ENCODE data around the gene DMWD. TPM values are rescaled to one million over a fixed set of nuclear protein-coding genes. Genes with fewer than 3 reads are reported as not detected.

The DMWD gene
- total and polyA plus RNA-seq, 2 of the 4 experiments (the other 2 are of a cell fraction), result 9.7 to 28.5 TPM

DNA sequence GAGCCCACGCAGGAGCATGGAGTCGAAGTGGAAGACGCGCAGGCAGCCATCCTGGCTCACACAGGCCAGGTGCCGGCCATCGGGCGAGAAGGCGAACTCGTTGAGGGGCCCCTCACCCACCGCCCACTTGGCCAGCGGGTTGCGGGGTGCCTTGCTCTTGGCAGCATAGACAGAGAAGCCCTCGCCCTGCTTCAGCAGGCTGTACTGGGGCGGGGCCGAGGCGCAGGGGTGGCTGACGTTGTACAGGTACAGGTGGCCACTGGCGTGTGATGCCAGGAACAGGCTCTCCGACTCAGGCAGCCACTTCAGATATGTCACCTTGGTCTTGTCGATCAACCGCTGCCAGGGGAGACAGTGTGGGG, 6.1 kb downstream of the DMWD start:
- intact Hi-C loops (cut with micrococcal nuclease), result no loop called here
- ATAC-seq (ENCODE audit: low read depth), result no peak
- WGBS, 2 experiments (ENCODE audit: extremely low coverage in 2 of 2, insufficient read length in 1 of 2), result 95% methylated on average over 14 of the region's 21 CpGs; no CpG with 5 or more reads in 1 of the 2 experiments

More for the DNA sequence above, 6.1 kb downstream of the DMWD start:
- Histone ChIP-seq H2AK5ac (ENCODE audit: low read depth, low read length) (no peak overlapping the region), H2AFZ (replicated peaks; ENCODE audit: low read length, poor library complexity) (no peak overlapping the region), H3K4me2 (ENCODE audit: low read depth, low read length) (no peak overlapping the region), H3K23ac (ENCODE audit: low read depth, low read length) (no peak overlapping the region), H4K91ac (ENCODE audit: insufficient read depth, low read depth, low read length) (no peak overlapping the region), H2BK5ac (ENCODE audit: low read depth, low read length, poor library complexity, severe bottlenecking) (no peak overlapping the region), H3K4ac (ENCODE audit: low read depth, low read length) (no peak overlapping the region), H3K9me1 (ENCODE audit: insufficient read depth, low read length) (peaks cover 15% of the 10 kb centered on the region), H2BK20ac (ENCODE audit: low read depth, low read length) (no peak overlapping the region), H4K5ac (ENCODE audit: low read depth, low read length) (no peak overlapping the region), H3K27me3 (ENCODE audit: control insufficient read depth, insufficient read depth, low read length) (no peaks in the 10 kb centered on the region), H3K4me3 (ENCODE audit: insufficient read depth, low read depth, low read length) (no peak overlapping the region), H2BK120ac (ENCODE audit: low read depth, low read length) (no peak overlapping the region), H3K56ac (ENCODE audit: extremely low read depth, insufficient read depth, low read length) (no peak overlapping the region), H2AK9ac (replicated peaks; ENCODE audit: low read depth, low read length, poor library complexity) (peak overlapping the region; percentile 49), H3K18ac (ENCODE audit: low read depth, low read length) (no peak overlapping the region), H2BK15ac (ENCODE audit: low read depth, low read length) (no peak overlapping the region), H4K20me1 (ENCODE audit: insufficient read depth, low read length) (peaks cover 8% of the 10 kb centered on the region; the same call in 1 of the 2 replicates), H3K9me3 (ENCODE audit: control insufficient read depth, insufficient read depth, low read length) (no peaks in the 10 kb centered on the region), H3K4me1 (ENCODE audit: control insufficient read depth, insufficient read depth, low read length) (peaks cover 22% of the 10 kb centered on the region), H3K27ac (ENCODE audit: insufficient read depth, low read length) (no peak overlapping the region), H3K36me3 (ENCODE audit: control insufficient read depth, insufficient read depth, low read length) (peaks cover 50% of the 10 kb centered on the region), H3K9ac (ENCODE audit: low read depth, low read length) (no peak overlapping the region), H3K14ac (replicated peaks; ENCODE audit: low read depth, low read length) (no peak overlapping the region), H4K8ac (ENCODE audit: low read depth in 2 of 2, low read length in 2 of 2) (no peak overlapping the region), H3K79me1 (ENCODE audit: low read depth in 1 of 2, low read length in 2 of 2) (peaks cover 21 to 75% of the 10 kb centered on the region in 2 experiments)
- no peak for DNase-seq
- in situ Hi-C loops (cut with MboI; ENCODE audit: low sequenced_read_pairs), result no loop called here
- TF ChIP-seq POLR2A (IDR thresholded peaks at IDR 0.05; ENCODE audit: low read depth, low read length) (no peak), RAD21 (IDR thresholded peaks at IDR 0.05; ENCODE audit: low read length) (no peak)
- CTCF ChIA-PET, result no interaction called here
- dilution Hi-C loops (cut with HindIII; ENCODE audit: low sequenced_read_pairs, unreplicated experiment), result no loop called here
- POLR2A ChIA-PET (ENCODE audit: unreplicated experiment), result no interaction called here
- no TSS peak for BruUV-seq (replicated peaks)
